Naive B cell (primary cell): ENCODE measurements around the gene ZC3H7B. TPM values are rescaled to one million over a fixed set of nuclear protein-coding genes. Genes with fewer than 3 reads are reported as not detected.
A peak's percentile ranks its signal among the peaks of the same experiment; 100 is the strongest.
"Not testable (repeated sequence)": the region's sequence is repeated elsewhere in the genome, so short reads cannot be mapped to it uniquely, and the experiment has no call there.

Experiments used
- ATAC-seq, 2 donors: fragments of 150-1000 bp; cut with Tn5 transposase; 2 replicates each; pipeline ENCODE4 v1.10.0; 2021; ENCODE audit warnings: low read depth in 2 of 2, mild to moderate bottlenecking in 2 of 2, moderate library complexity in 2 of 2
- DNase-seq: peaks from one replicate; pipeline ENCODE4 v3.0.0; 2022
- H3K27ac Mint-ChIP-seq, 6 donors: one replicate each; pipeline ENCODE4 v1.8.0; 2020 to 2022; ENCODE audit warnings: mild to moderate bottlenecking in 6 of 6, mixed read lengths in 6 of 6, moderate library complexity in 5 of 6, inconsistent platforms in 2 of 6
- H3K27me3 Mint-ChIP-seq, 3 donors: one replicate each; pipeline ENCODE4 v1.8.0; 2021 to 2022; ENCODE audit warnings: mixed read lengths in 3 of 3, mild to moderate bottlenecking in 1 of 3
- H3K36me3 Mint-ChIP-seq, 2 donors: one replicate each; pipeline ENCODE4 v1.8.0; 2020 to 2022; ENCODE audit warnings: mixed read lengths in 2 of 2, inconsistent platforms in 1 of 2, mild to moderate bottlenecking in 1 of 2
- H3K4me1 Mint-ChIP-seq, 3 donors: one replicate each; pipeline ENCODE4 v1.8.0; 2020 to 2022; ENCODE audit warnings: mixed read lengths in 3 of 3, inconsistent platforms in 1 of 3, mild to moderate bottlenecking in 1 of 3, moderate library complexity in 1 of 3
- H3K4me3 Mint-ChIP-seq, 8 donors: one replicate each; pipeline ENCODE4 v1.8.0; 2020 to 2022; ENCODE audit warnings: mild to moderate bottlenecking in 8 of 8, mixed read lengths in 8 of 8, moderate library complexity in 8 of 8, inconsistent platforms in 2 of 8
- H3K9me3 Mint-ChIP-seq, 7 donors: one replicate each; pipeline ENCODE4 v1.8.0; 2020 to 2022; ENCODE audit warnings: mixed read lengths in 7 of 7, mild to moderate bottlenecking in 5 of 7, inconsistent platforms in 2 of 7, moderate library complexity in 1 of 7
- polyA plus RNA-seq, 6 donors: library from polyadenylated mRNA; unstranded; fragments of 300-500 nt; fragmentation: Illumina TruSeq; gene quantifications; one replicate each; pipeline ENCODE4 v1.2.3, GENCODE V29; 2021; ENCODE audit warnings: low read depth in 6 of 6

The ZC3H7B gene
- polyA plus RNA-seq, 6 donors from 2014 or later, result 1.1 to 2.5 (median 1.8) TPM; not detected in 1

GRCh38 chr22:41398921-41399320, 97.6 kb downstream of the ZC3H7B start:
- peaks cover 0 to 7% of the 10 kb centered on the region in 2 donors for H3K36me3 Mint-ChIP-seq
- no peaks in the 10 kb centered on the region for H3K9me3 Mint-ChIP-seq
- DNase-seq, result no peak
- no peak overlapping the region for H3K4me3 Mint-ChIP-seq
- no peak for ATAC-seq
- H3K27me3 Mint-ChIP-seq, result no peaks in the 10 kb centered on the region
- H3K27ac Mint-ChIP-seq, result no peak overlapping the region
- peaks cover 4 to 6% (median 5%) of the 10 kb centered on the region in 3 donors for H3K4me1 Mint-ChIP-seq

- ATAC-seq (no peak), DNase-seq (no peak)
- Mint-ChIP-seq H3K36me3 (peaks cover 0 to 7% of the 10 kb centered on the region in 2 donors), H3K9me3 (no peaks in the 10 kb centered on the region), H3K27me3 (no peaks in the 10 kb centered on the region), H3K4me1 (peaks cover 8 to 28% (median 15%) of the 10 kb centered on the region in 3 donors), H3K27ac (peak overlapping the region in 2 of 6 donors; percentile 47 to 83), H3K4me3 (no peak overlapping the region)
These were observed 100.7 kb downstream of the ZC3H7B start for GRCh38 chr22:41401781-41402648.

- H3K9me3 Mint-ChIP-seq, ATAC-seq, H3K4me3 Mint-ChIP-seq, H3K36me3 Mint-ChIP-seq, DNase-seq, H3K27me3 Mint-ChIP-seq: not testable (repeated sequence)
- Mint-ChIP-seq H3K4me1 (peaks cover 8 to 35% (median 15%) of the 10 kb centered on the region in 3 donors), H3K27ac (peak overlapping the region in 1 of 6 donors; percentile 33)
These were observed 101.5 kb downstream of the ZC3H7B start for GRCh38 chr22:41402851-41403250.

- peak overlapping the region in 3 of 6 donors; percentile 6 to 73 (median 19) for H3K27ac Mint-ChIP-seq
- no peaks in the 10 kb centered on the region for H3K36me3 Mint-ChIP-seq
- H3K27me3 Mint-ChIP-seq, result no peaks in the 10 kb centered on the region
- DNase-seq, result peak; percentile 79
- peaks cover 8 to 44% (median 15%) of the 10 kb centered on the region in 3 donors for H3K4me1 Mint-ChIP-seq
- no peaks in the 10 kb centered on the region for H3K9me3 Mint-ChIP-seq
- H3K4me3 Mint-ChIP-seq, result peak overlapping the region in 1 of 8 donors; percentile 26
- peak; percentile 91 to 98 for ATAC-seq
These were observed 102.4 kb downstream of the ZC3H7B start for GRCh38 chr22:41403532-41404318.

- peaks cover 14 to 45% (median 15%) of the 10 kb centered on the region in 3 donors for H3K4me1 Mint-ChIP-seq
- peak overlapping the region in 3 of 8 donors; percentile 23 to 51 (median 38) for H3K4me3 Mint-ChIP-seq
- peak in 1 of 2 donors; percentile 21 for ATAC-seq
- peak overlapping the region in 4 of 6 donors; percentile 38 to 80 (median 54) for H3K27ac Mint-ChIP-seq
- no peaks in the 10 kb centered on the region for H3K36me3 Mint-ChIP-seq
- H3K9me3 Mint-ChIP-seq, result no peaks in the 10 kb centered on the region
- H3K27me3 Mint-ChIP-seq, result no peaks in the 10 kb centered on the region
- DNase-seq, result no peak
These were observed 104.3 kb downstream of the ZC3H7B start for GRCh38 chr22:41405588-41405987.

GRCh38 chr22:41406410-41406809, 105.1 kb downstream of the ZC3H7B start:
- no peaks in the 10 kb centered on the region for H3K27me3 Mint-ChIP-seq
- no peak for DNase-seq
- no peak overlapping the region for H3K27ac Mint-ChIP-seq
- no peaks in the 10 kb centered on the region for H3K9me3 Mint-ChIP-seq
- no peak for ATAC-seq
- peak overlapping the region in 5 of 8 donors; percentile 9 to 69 (median 42) for H3K4me3 Mint-ChIP-seq
- H3K36me3 Mint-ChIP-seq, result no peaks in the 10 kb centered on the region
- H3K4me1 Mint-ChIP-seq, result peaks cover 17 to 49% (median 22%) of the 10 kb centered on the region in 3 donors

GRCh38 chr22:41407433-41407832, 106.1 kb downstream of the ZC3H7B start:
- no peak for DNase-seq
- Mint-ChIP-seq H3K4me1 (peaks cover 24 to 58% (median 32%) of the 10 kb centered on the region in 3 donors), H3K4me3 (peak overlapping the region in 4 of 8 donors; percentile 15 to 61 (median 40)), H3K27ac (peak overlapping the region in 2 of 6 donors; percentile 4 to 67), H3K9me3 (no peaks in the 10 kb centered on the region), H3K27me3 (no peaks in the 10 kb centered on the region), H3K36me3 (no peaks in the 10 kb centered on the region)
- ATAC-seq, result no peak

- H3K4me3 Mint-ChIP-seq, result peak overlapping the region in 2 of 8 donors; percentile 11 to 61
- peak overlapping the region in 2 of 6 donors; percentile 67 to 73 for H3K27ac Mint-ChIP-seq
- no peaks in the 10 kb centered on the region for H3K9me3 Mint-ChIP-seq
- no peaks in the 10 kb centered on the region for H3K27me3 Mint-ChIP-seq
- H3K4me1 Mint-ChIP-seq, result peaks cover 28 to 62% (median 36%) of the 10 kb centered on the region in 3 donors
- DNase-seq (no peak), ATAC-seq (no peak)
- no peaks in the 10 kb centered on the region for H3K36me3 Mint-ChIP-seq
These were observed 107.3 kb downstream of the ZC3H7B start for GRCh38 chr22:41408665-41409064.

Other genes with a start within 250 kb of the ZC3H7B start
- 10 to 100 TPM; 17.0 to 41.3 (median 20.1) TPM for gene EP300, start 208.9 kb upstream of the ZC3H7B start, polyA plus RNA-seq
- gene L3MBTL2, start 96.2 kb upstream of the ZC3H7B start, polyA plus RNA-seq, result 10 to 100 TPM; 21.2 to 29.8 (median 22.4) TPM
- not detected for gene CHADL, start 60.6 kb upstream of the ZC3H7B start, polyA plus RNA-seq
- gene RANGAP1, start 15.3 kb upstream of the ZC3H7B start, polyA plus RNA-seq, result 10 to 100 TPM in 4 of 6 donors, 1 to 10 TPM in 2; 4.2 to 20.8 (median 11.8) TPM
- 1 to 10 TPM in 5 of 6 donors, under 1 TPM in 1; 0.97 to 2.9 (median 2.6) TPM for gene TEF, start 80.4 kb downstream of the ZC3H7B start, polyA plus RNA-seq
- 10 to 100 TPM; 14.0 to 24.0 (median 22.2) TPM for gene TOB2, start 145.3 kb downstream of the ZC3H7B start, polyA plus RNA-seq
- 10 to 100 TPM; 20.5 to 34.2 (median 26.7) TPM for gene PHF5A, start 167.2 kb downstream of the ZC3H7B start, polyA plus RNA-seq
- 100 to 1,000 TPM in 3 of 6 donors, 10 to 100 TPM in 3; 88.9 to 124 (median 106) TPM for gene ACO2, start 167.6 kb downstream of the ZC3H7B start, polyA plus RNA-seq
- 10 to 100 TPM; 17.9 to 27.2 (median 22.6) TPM for gene POLR3H, start 242.9 kb downstream of the ZC3H7B start, polyA plus RNA-seq